ENCODE results near the gene B3GNT5. TPM values are rescaled to one million over a fixed set of nuclear protein-coding genes. Genes with fewer than 3 reads are reported as not detected.

B3GNT5 gene
- total and polyA plus RNA-seq, 2 of the 8 experiments (the other 6 are each of a cell fraction or from before 2014, with no cell fraction given), result 2.4 to 9.7 TPM

DNA sequence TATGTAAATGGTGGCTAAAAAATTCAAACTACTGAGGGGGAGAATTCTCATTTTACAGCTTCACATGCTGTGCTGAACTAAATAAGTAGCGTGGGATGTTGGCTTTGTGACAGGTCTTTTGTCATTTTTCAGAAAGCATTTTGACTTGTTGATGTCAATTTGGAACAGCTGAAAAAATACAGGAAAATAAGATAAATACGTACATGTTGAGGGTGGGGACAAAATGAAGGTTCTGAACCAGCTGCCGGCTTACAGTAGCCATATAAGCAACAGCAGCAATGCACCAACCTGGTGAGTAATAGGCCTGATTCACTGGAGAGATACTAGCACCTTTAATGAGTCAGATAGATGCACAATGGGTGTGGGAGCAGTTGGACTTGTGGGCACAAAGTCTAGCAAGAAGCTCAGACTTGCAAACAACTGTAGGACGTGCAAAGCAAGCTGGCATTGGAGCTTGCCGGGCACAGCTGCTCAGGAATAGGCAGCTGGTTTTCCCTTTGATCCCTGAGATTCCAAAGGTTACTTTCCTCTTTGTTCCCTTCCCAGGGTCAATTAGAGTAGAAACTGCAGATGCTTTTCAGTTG lies 12.9 kb downstream of the B3GNT5 start:
- Histone ChIP-seq H3K56ac (replicated peaks; ENCODE audit: insufficient read length, low read depth, low read length) (no peak overlapping the region), H2BK20ac (ENCODE audit: low read length) (0 out of 2 replicates have a peak overlapping the region, but pooled peaks have one; percentile 17), H3K18ac (ENCODE audit: extremely low read depth, low read length) (0 out of 2 replicates have a peak overlapping the region, but pooled peaks have one; percentile 60), H3K4me3 (ENCODE audit: extremely low read depth in 1 of 4, insufficient read depth in 2 of 4, low read depth in 3 of 4, low read length in 4 of 4) (peak overlapping the region in 1 of 4 experiments; percentile 48; a peak in 2 of 8 replicates), H2AK5ac (ENCODE audit: low read depth, low read length) (no peak overlapping the region; the same call in 1 of the 2 replicates), H3K27me3 (replicated peaks in 1 of 4; ENCODE audit: control insufficient read depth in 3 of 4, extremely low read depth in 1 of 4, insufficient read depth in 3 of 4, low read length in 3 of 4) (no peaks in the 10 kb centered on the region), H3K4me2 (ENCODE audit: insufficient read depth in 1 of 2, low read depth in 2 of 2, low read length in 2 of 2) (peak overlapping the region; percentile 27 to 69), H3K23ac (ENCODE audit: insufficient read length) (no peak overlapping the region), H2BK15ac (ENCODE audit: low read length) (no peak overlapping the region), H3K23me2 (ENCODE audit: low read depth, low read length) (no peaks in the 10 kb centered on the region; the same call in 1 of the 2 replicates), H3K79me2 (ENCODE audit: control insufficient read depth in 1 of 2, insufficient read depth in 2 of 2, low read length in 2 of 2) (peaks cover 0 to 16% of the 10 kb centered on the region in 2 experiments; a peak in 1 of 4 replicates), H3K36me3 (ENCODE audit: control insufficient read depth in 2 of 4, insufficient read depth in 4 of 4, low read length in 3 of 4) (peaks cover 0 to 6% (median 3%) of the 10 kb centered on the region in 4 experiments; a peak in 2 of 8 replicates), H3K4ac (replicated peaks; ENCODE audit: insufficient read length, low read depth, low read length) (no peak overlapping the region), H4K20me1 (replicated peaks in 1 of 2; ENCODE audit: control insufficient read depth in 1 of 2, insufficient read depth in 2 of 2, low read length in 2 of 2) (peaks cover 0 to 2% of the 10 kb centered on the region in 2 experiments), H2BK12ac (ENCODE audit: low read depth, low read length) (no peak overlapping the region), H4K8ac (ENCODE audit: extremely low read depth, insufficient read depth, low read length) (no peak overlapping the region), H2BK120ac (replicated peaks; ENCODE audit: low read depth, low read length) (no peak overlapping the region), H3K27ac (ENCODE audit: low read depth, low read length) (peak overlapping the region; percentile 74; the same call in 1 of the 2 replicates), H3K9ac (replicated peaks in 1 of 4; ENCODE audit: extremely low read depth in 1 of 4, low read depth in 3 of 4, low read length in 3 of 4) (no peak overlapping the region), H4K5ac (ENCODE audit: insufficient read length, low read depth, low read length) (no peak overlapping the region), H3K9me3 (ENCODE audit: insufficient read depth in 2 of 2, low read depth in 1 of 2, low read length in 1 of 2) (no peaks in the 10 kb centered on the region), H3K79me1 (ENCODE audit: low read depth, low read length) (0 out of 2 replicates have a peak, but pooled peaks cover 3% of the 10 kb centered on the region), H3K14ac (ENCODE audit: insufficient read length) (no peak overlapping the region), H2BK5ac (ENCODE audit: low read depth, low read length) (no peak overlapping the region), H2AFZ (ENCODE audit: low read length) (no peak overlapping the region), H4K91ac (replicated peaks; ENCODE audit: insufficient read length, low read length) (peak overlapping the region; percentile 2), H3K4me1 (replicated peaks in 1 of 4; ENCODE audit: control insufficient read depth in 3 of 4, insufficient read depth in 4 of 4, low read length in 3 of 4) (peaks cover 18 to 44% (median 24%) of the 10 kb centered on the region in 4 experiments)
- DNase-seq (ENCODE audit: low read depth in 1 of 2, low spot score in 2 of 2), result no peak
- ChIA-PET POLR2A (ENCODE audit: partially characterized antibody) (interaction anchor here (0.6 to 2.5 kb wide), 7 partner anchors 11 to 120 kb away, joined by 3 to 25 read pairs (median 4); partner anchors contain the start of gene B3GNT5), CTCF (ENCODE audit: partially characterized antibody) (interaction anchor here (1.0 to 1.9 kb wide), 3 partner anchors 15 to 106 kb away, joined by 3 to 5 read pairs (median 3); no protein-coding TSS in a partner anchor)
- WGBS, 2 experiments (ENCODE audit: extremely low coverage in 1 of 2, insufficient coverage in 1 of 2, insufficient read length in 1 of 2, insufficient replicate concordance in 2 of 2, low coverage in 1 of 2, low lambda C conversion rate in 2 of 2, missing lambda C conversion rate in 1 of 2), result 51% methylated on average over 5 of the region's 5 CpGs; no CpG with 5 or more reads in 1 of the 2 experiments
- TF ChIP-seq PHF8 (conservative IDR thresholded peaks at IDR 0.05; ENCODE audit: low read depth, low read length), result no peak
- TF ChIP-seq, protein P1, sequence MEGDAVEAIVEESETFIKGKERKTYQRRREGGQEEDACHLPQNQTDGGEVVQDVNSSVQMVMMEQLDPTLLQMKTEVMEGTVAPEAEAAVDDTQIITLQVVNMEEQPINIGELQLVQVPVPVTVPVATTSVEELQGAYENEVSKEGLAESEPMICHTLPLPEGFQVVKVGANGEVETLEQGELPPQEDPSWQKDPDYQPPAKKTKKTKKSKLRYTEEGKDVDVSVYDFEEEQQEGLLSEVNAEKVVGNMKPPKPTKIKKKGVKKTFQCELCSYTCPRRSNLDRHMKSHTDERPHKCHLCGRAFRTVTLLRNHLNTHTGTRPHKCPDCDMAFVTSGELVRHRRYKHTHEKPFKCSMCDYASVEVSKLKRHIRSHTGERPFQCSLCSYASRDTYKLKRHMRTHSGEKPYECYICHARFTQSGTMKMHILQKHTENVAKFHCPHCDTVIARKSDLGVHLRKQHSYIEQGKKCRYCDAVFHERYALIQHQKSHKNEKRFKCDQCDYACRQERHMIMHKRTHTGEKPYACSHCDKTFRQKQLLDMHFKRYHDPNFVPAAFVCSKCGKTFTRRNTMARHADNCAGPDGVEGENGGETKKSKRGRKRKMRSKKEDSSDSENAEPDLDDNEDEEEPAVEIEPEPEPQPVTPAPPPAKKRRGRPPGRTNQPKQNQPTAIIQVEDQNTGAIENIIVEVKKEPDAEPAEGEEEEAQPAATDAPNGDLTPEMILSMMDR (IDR thresholded peaks at IDR 0.05; ENCODE audit: control extremely low read depth in 1 of 3, insufficient read depth in 1 of 3, low read depth in 1 of 3, low read length in 3 of 3), result no peak
- no peak for TF ChIP-seq NRF1 (IDR thresholded peaks at IDR 0.05; ENCODE audit: low read depth, low read length)
- TF ChIP-seq NANOG (IDR thresholded peaks at IDR 0.05; ENCODE audit: insufficient read depth, low read depth, low read length, poor library complexity, severe bottlenecking), result no peak
- TF ChIP-seq, protein P2, sequence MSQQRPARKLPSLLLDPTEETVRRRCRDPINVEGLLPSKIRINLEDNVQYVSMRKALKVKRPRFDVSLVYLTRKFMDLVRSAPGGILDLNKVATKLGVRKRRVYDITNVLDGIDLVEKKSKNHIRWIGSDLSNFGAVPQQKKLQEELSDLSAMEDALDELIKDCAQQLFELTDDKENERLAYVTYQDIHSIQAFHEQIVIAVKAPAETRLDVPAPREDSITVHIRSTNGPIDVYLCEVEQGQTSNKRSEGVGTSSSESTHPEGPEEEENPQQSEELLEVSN (IDR thresholded peaks at IDR 0.05), result no peak
- no peak for TF ChIP-seq TCF12 (IDR thresholded peaks at IDR 0.05; ENCODE audit: low read depth, low read length)
- TF ChIP-seq BCL11A (IDR thresholded peaks at IDR 0.05; ENCODE audit: low read depth in 2 of 2, low read length in 2 of 2), result no peak
- no peak for TF ChIP-seq EGR1 (IDR thresholded peaks at IDR 0.05; ENCODE audit: borderline replicate concordance, low read depth, low read length)
- FAIRE-seq, result no peak

Data from H1 (cell line).